GM18511 (cell line): ENCODE data around the gene MTARC2.

ENCODE experiments used
- ATAC-seq: cut with Tn5 transposase; IDR thresholded peaks from one replicate; pipeline ENCODE4 v1.9.1; 2021; ENCODE audit warnings: mild to moderate bottlenecking, moderate library complexity; ENCODE audit not compliant: unreplicated experiment

MTARC2 gene

DNA sequence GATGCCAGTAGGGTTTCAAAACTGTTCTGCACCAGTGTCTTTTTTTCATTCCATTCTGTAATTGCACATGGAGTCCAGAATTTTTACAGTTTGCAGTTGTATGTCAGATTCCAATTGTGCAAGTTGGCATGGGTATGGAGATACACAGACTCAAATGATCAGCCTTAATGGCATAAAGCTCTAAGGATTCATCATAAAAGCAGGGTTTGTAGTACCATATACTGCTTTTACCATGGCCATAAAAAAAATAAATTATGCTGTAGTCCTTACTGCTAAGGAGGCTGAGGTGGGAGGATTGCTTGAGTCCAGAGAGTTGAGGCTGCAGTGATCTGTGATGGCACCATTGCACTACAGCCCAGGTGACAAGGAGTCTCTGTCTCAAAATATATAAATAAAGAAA lies 48.9 kb downstream of the MTARC2 start:
- no peak for ATAC-seq

DNA sequence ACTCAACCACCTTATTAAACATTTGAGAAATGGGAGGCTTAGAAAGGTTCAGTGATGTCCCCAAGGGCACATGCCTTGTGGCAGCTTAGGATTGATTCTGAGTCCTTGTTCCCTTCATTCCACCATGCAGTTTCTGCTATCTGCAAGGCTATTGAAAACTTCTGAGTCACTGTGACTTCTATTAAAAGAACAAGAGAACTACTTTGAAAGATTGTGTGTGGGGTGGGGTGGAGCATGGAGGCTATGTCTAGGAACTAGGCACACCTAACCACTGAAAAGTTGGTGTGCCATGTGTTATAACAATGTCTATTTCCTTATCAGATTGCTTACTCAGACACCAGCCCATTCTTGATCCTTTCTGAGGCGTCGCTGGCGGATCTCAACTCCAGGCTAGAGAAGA lies 49.4 kb downstream of the MTARC2 start:
- no peak for ATAC-seq

DNA sequence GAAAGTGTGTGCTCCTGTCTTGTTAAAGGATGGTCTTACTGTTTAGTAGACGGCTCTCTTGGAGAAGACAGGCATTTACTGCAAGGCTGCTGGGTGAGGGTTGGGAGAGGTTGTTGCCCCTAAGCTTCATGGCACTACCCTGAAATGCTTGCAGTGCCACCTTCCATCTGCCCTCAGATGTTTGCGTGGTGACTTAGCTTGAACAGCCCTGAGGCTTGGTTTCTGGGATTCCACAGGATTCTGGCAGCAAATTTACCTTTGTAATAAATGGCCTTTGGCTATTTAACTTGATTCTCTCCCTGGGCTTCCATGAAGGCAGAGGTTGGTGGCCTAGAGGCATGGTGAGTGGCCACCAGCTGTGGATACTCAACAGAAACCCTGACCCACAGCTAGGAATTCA lies 50.2 kb downstream of the MTARC2 start:
- ATAC-seq: no peak

DNA sequence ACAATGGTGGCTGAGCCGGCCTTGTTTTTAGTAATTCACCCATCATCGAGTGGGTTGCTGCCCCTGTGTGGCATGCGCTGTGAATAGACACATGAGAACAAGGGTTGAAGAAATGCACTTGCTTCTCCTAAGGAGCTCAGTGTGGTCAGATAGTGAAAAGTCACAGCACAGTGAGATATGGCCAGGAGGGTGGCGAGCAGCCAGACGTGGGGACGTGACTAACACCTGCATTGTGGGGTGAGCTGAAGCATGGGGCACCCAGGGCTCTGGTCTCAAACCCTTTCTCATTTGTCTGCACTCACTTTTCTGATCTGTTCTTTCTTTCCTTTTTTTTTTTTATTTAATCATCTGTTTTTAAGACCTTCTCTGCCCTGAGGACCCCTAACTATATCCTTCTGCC lies 52.1 kb downstream of the MTARC2 start:
- no peak for ATAC-seq

DNA sequence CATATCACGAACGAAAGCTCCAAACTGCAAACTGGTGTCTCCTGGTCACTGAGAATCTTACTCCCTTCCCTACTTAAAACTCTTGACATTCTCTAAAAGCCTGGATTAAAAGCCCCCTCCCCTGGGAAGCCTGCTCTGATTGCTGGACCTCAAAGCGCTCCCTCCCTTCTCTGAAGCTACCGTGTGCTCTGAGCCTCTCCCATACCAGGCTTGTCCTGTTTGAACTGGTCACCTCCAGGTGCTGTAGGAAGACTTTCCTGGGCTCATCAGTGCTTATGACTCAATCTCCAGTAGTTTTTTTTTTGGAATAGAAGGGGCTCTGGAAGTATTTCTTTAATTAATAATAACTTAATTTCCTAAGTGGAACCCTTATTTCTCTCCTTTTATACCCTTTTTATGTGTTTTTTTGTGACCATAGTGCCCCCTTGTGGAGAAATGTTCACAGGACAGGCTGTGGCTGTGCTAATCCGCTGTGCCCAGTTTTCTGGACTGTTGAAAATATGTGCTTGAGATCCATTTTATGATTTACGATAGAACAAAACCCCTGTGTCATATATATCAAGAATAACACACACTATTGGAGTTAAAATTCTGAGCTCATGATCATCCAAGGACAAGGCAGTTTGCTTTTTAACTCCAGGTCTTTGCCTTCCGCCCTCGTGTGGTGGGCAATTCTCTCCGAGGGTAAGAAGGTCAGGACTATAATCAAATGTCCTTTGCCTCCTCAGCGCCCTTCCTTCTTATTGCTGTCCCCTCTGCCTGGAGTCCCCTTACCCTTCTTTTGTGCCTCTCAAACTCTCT lies 55.5 kb downstream of the MTARC2 start:
- ATAC-seq: peak; percentile 71

DNA sequence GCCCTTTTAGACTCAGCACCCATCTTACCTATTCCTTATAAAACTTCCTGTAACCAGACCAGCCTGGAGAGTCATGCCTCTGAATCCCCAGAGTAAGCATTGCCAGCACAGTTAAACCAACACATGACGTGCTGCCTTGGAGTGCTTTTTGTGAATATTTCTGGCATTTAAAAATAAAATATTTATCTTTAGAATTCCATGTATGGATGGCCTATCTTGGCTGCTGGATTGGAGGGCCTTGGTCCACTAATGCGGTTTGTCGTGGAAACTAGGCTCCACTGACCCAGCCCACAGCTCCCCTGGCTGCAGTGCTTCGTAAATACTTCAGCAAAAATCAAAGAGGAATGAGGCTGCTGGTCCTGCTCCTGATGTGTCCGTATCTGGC lies 56.1 kb downstream of the MTARC2 start:
- no peak for ATAC-seq

DNA sequence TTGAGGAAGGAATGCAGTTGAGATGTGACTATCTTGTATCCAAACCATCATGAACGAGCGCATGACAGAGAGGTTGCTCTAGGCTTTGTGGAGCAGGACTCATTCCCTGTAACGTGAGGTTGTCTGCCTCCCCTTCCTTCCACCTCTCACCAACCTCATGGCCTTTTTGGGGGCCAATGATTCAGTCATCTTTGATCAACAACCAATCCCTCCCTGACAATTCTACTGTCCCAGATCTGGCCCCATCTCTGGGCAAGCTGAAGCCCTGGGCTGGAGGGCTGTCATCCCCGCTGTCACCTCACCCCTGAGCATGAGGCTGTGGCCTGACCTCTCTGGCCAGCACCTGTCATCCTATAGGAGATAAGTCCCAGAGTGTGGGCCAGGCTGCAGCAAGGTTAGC lies 58.3 kb downstream of the MTARC2 start:
- no peak for ATAC-seq

DNA sequence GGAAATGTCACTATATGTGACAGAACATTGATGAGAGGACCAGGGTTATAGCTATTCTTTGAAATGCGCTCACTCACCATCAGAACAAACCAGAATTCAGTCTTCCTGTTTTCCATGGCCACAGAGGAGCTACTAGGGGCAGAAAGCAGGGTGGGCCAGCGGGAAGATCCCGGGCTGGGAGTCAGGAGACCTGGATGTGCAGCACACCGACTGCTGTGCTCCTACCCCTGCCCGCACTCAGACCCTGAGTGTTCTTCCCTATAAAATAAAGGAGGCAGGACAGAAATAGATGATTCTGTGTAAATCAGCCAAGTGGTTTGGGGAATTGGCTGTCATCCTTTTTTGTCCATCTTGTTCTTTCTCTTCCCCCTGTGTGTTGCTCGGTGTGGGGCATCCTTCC lies 59.6 kb downstream of the MTARC2 start:
- no peak for ATAC-seq

DNA sequence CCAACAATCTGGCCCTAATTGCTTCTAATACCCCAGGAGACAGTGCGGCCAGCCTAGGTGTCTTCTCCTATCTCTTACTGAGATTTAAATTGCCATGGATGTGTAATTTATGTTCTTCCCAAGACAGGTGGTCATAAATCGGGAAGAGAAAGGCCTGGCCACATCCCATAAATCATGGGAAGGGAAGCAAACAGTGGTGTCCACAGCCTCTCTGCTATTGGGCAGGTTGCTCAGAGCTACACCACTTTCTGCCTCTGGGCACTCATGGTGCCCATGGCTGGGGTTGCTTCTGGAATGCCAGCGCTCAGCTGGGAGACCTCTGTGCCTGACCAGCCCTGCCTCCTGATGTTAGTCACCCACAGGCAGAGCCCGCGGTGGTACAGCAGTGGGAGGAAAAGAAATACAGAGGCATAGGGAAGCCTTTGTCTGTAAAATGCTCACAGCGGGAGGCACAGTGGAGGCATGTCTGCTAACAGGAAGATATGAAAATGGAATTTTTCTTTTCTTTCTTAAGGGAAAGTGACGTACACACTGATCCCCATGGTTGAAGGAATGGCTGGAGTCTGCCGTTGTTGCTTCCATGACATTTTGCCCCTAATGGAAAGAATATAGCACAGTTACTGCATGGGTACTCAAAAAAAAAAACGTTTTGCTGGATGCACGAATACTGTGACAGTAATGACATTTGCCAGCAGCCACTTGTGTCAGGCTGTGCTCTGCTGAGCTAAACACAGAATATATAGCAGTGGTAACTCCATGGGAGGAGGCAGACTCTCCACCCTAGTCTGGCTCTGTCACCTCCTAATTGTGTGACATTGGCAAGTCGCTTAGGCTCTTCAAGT lies 60.4 kb downstream of the MTARC2 start:
- ATAC-seq: no peak

DNA sequence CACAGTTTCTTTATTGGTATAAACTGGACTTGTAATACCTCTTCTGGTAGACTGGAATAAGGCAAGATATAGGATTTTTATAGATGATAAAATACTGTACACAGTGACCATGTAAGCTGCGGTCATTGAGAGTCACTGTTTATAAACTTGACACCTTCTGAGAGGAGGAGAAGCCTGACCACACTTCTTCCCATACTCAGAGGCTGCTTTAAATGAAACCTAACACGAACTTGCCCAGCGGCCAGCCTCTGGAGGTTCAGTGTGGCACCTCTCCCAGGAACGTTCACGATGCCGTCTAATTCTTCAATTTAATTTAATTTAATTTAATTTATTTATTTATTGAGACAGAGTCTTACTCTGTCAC lies 61.0 kb downstream of the MTARC2 start:
- ATAC-seq: no peak

DNA sequence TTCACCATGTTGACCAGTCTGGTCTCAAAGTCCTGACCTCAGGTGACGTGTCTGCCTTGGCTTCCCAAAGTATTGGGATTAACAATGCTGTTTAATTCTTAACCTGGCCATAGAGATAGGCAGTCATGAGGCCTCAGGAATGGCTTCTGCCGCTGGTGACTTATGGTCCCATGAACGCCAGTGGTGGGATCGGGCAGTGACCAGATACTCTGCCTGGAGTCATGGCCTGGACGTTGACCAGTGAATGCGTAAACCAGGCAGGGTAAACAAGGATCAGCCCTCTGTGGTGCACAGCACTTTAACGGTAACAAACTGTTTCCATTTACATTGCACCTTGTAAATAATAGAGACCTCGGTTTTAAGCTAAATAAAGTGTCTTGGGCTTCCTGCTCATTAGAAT lies 61.6 kb downstream of the MTARC2 start:
- ATAC-seq: peak; percentile 2

DNA sequence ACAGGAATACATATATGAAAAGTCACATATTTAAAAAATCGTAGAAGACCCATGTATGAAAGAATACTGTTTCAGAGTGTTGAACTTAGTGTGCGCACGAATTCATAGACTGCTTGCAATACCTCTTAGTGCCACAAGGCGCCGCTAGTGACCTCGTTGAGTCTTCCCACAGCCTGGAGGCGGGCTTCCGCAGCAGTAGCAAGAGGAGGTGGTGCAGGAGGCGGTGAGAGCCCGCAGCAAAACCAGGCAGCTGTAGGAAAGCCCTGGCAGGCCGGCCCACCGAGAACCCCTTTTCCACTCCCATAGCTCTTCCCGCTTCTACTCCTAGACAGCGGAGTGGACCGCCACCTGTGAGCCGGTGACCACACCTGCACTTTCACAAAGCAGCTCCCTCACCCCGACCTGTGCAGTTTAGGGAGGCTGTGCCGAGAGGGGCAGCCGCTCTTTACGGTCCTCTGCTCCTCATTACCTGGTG lies 62.1 kb downstream of the MTARC2 start:
- peak; percentile 96 for ATAC-seq

DNA sequence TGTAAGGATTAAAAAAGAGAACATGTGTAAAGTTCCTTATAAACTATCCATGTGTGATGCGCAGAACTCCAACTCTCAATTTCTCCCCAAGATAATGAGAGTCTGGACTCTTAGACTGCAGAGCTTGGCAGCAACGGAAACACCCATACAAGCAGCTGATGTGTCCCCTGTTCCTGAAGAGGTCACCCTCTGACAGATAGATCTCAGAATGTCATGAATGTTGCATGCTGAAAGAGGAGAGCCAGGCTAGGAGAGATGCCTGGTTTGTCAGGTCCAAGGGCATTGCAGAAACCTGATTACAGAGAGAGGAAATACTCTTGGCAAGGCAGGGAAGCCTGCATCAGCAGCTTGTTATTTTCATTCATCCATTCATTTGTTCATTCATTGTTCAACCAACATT lies 62.8 kb downstream of the MTARC2 start:
- ATAC-seq: no peak

DNA sequence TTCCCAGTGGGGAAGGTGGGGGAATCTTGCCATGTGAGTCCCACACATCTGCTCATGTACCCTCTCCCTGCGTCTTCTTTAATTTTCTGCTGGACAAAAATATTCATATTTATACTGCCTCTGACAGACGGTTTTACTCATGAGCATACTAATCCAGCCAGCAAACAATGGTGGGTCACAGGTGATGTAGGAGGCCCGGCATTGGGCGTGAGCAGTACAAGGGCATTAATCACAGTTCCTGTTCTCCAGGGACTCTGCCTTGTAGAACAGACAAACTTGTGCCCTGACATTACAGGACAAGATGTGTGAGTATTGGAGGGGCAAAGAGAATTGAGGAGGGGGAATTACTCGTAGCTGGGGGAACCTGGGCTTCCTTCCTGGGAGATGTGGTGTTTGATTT lies 63.6 kb downstream of the MTARC2 start:
- no peak for ATAC-seq

DNA sequence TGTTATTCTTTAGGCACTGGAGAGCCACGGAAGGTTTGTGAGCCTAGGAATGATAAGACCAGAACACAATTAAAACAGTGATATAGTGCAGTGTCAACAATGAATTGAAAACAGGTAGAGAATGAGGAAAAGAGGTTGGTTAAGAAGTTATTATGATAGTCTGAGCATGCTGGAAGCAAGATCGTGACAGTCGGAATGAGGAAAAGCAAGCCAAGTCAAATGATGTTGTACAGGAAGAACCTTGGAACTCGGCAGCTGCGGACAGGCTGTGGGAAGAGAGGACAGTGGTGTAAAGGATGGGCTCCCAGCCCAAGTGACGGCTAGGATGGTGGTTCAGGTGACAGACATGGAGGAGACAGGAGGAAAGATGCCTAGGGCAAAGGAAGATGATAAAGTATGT lies 64.2 kb downstream of the MTARC2 start:
- ATAC-seq: no peak

DNA sequence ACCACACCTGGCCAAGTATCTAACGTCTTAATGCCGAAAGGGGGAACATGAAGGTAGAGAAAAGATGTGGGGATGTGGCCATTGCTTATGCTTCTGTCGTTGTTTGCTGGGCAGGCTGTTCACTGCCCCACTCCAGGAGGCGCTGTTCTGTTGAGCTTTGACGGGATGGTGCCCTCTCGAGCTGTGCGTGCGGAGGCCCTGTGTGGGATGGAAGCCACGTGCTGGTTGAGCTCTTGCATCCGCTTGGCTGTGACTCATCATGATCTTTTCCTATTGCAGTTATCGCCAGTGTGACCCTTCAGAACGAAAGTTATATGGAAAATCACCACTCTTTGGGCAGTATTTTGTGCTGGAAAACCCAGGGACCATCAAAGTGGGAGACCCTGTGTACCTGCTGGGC lies 64.9 kb downstream of the MTARC2 start:
- ATAC-seq: no peak

DNA sequence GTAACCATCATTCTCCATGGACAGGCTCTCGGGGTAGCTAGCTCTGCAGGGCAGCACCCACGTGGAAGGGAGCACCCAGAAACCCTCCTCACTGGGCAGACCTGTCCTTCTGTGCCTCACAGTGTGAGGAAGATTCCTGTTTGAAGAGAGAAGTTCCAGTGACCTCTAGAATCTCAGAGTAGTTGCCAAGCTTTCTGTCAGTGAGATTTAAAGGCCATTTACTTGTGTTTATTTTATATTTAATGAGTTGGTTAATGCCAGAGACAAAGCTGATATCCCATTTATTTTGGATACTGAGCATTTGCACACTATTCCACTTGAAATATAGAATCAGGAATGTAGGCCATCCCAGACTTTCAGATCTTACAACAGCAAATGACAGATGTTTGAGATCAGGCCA lies 67.3 kb downstream of the MTARC2 start:
- no peak for ATAC-seq

DNA sequence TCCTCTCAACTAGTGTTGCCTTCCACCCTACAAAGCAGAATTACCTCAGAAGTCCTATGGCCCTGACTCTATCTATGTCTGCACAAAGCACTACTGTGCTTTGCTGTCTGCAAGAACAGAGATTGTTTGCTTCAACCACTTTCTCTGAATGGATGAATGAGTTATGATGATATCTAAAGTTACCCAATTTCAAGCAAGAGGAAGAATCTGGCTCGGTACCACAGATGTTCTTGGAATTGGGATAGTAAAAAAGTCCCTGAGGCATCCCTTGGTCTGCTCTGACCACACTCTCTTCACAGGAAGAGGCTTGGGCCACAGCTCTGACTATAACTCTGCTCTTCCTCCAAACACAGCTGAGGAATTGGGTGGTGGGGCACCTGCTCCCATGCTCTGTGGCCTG lies 69.8 kb downstream of the MTARC2 start:
- ATAC-seq: no peak

DNA sequence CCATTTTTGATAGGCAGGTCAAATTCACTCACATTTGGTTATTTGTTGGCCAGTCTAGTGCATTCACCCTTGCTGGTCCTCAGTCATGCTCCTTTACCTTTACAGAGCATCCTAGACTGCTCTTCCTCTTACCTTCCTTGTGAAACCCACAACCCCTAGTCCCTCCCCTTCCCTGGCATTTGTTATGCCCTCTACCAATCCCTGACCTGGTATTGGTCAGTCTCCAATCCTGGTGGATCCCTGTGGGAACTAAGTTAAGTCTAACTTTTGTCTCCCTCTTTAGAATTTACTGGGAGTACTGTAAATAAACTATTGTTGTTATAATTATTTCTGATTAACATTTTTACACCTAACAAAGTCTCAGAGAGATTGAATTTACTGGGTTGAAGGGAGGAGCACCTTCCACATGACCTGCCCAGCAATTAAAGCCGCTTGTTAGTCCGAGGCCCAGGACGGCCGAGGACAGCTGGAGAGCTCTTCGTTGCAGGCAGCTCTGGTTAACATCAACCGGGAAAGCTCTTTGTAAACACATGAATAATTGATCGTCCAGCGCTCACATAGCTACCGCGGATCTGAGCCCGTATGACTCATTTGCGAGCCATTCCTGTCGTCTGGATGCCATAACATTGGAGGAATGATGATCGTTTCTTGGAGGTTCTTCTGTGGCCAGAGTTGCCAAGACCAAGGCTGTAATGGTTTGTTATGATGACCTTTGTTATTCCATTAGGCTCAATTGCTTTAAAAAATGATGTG lies 70.5 kb downstream of the MTARC2 start:
- ATAC-seq: no peak

DNA sequence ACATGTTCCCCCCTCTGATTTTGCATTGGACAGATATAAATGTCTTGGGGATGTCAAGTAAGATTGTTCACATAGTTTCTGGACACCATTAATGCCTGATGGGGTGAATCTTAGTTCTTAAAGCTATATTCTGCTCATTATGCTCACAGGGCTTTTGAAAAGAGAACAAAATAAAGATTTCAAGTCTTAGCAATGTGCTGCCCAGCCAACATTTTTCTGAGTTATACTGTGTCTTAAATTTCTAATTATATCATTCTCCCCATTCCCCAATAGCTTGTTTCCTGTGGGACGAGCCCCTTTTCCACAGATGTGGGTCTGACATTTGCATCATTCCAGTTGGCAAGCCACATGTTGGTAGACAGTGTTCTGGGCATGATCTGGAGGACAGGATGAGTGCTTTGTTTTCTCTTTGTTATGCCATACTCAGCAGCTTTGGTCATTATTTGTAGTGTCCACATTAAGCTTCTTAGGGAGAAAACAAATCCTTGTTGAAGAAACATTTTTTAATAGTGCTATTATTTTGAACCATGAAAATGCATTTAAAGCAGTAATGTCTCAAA lies 71.4 kb downstream of the MTARC2 start:
- ATAC-seq: no peak
